H1 (cell line): ENCODE data around the gene ZACN. TPM values are rescaled to one million over a fixed set of nuclear protein-coding genes. Genes with fewer than 3 reads are reported as not detected.
A peak's percentile ranks its signal among the peaks of the same experiment; 100 is the strongest.

ENCODE experiments used
- CTCF ChIA-PET: fragments of 300-600 bp; sonication (Branson Sonifier 250); formaldehyde crosslinking; loops from one replicate; lab custom pipeline; 2021; ENCODE audit not compliant: partially characterized antibody; lab: Charles Lee
- POLR2A ChIA-PET: fragments of 300-600 bp; sonication (Branson Sonifier 250); formaldehyde crosslinking; loops from one replicate; lab custom pipeline; 2021; ENCODE audit warnings: inconsistent platforms; ENCODE audit not compliant: partially characterized antibody; lab: Charles Lee
- DNase-seq, 2 experiments: peaks; one replicate each; pipeline versions ENCODE4 v3.0.0 to v3.0.0-alpha.2; 2010 to 2022; ENCODE audit warnings: low spot score in 2 of 2, low read depth in 1 of 2, mixed read lengths in 1 of 2
- FAIRE-seq: peaks from 2 replicates; lab custom pipeline; 2011; peaks lifted over from hg19 to GRCh38; lab: Jason Lieb, UNC
- H2AFZ ChIP-seq: 2 replicates; pipeline ENCODE4 v1.8.1; 2012; ENCODE audit warnings: low read length, inconsistent platforms
- H2AK5ac ChIP-seq: 2 replicates; pipeline ENCODE4 v1.6.1; 2013; ENCODE audit warnings: low read depth, low read length
- H2BK120ac ChIP-seq: replicated peaks from 2 replicates; pipeline ENCODE3; 2013; ENCODE audit warnings: low read depth, low read length, inconsistent platforms
- H2BK12ac ChIP-seq: 2 replicates; pipeline ENCODE4 v1.6.1; 2013; ENCODE audit warnings: low read depth, low read length
- H2BK15ac ChIP-seq: 2 replicates; pipeline ENCODE4 v1.6.1; 2013; ENCODE audit warnings: low read length
- H2BK20ac ChIP-seq: 2 replicates; pipeline ENCODE4 v1.6.1; 2013; ENCODE audit warnings: low read length
- H2BK5ac ChIP-seq: 2 replicates; pipeline ENCODE4 v1.6.1; 2013; ENCODE audit warnings: low read depth, low read length
- H3K14ac ChIP-seq: 2 replicates; pipeline ENCODE4 v1.6.1; 2013; ENCODE audit warnings: inconsistent platforms; ENCODE audit not compliant: insufficient read length
- H3K18ac ChIP-seq: 2 replicates; pipeline ENCODE4 v1.6.1; 2013; ENCODE audit warnings: low read length; ENCODE audit errors: extremely low read depth
- H3K23ac ChIP-seq: 2 replicates; pipeline ENCODE4 v1.6.1; 2013; ENCODE audit warnings: inconsistent platforms; ENCODE audit not compliant: insufficient read length
- H3K23me2 ChIP-seq: 2 replicates; pipeline ENCODE4 v1.6.1; 2013; ENCODE audit warnings: low read depth, low read length
- H3K27ac ChIP-seq: 2 replicates; pipeline ENCODE4 v1.6.1; 2011; ENCODE audit warnings: low read depth, low read length, inconsistent platforms
- H3K27me3 ChIP-seq, 4 experiments: replicated peaks in 1 of 4; 1 replicate in 1 of 4; 2 replicates in 3 of 4; pipeline versions ENCODE4 v1.6.1 to v1.8.1; 2011 to 2013; ENCODE audit warnings: low read length in 3 of 4, mild to moderate bottlenecking in 3 of 4, inconsistent platforms in 2 of 4, mixed read lengths in 2 of 4, moderate library complexity in 1 of 4; ENCODE audit not compliant: control insufficient read depth in 3 of 4, insufficient read depth in 3 of 4; ENCODE audit errors: extremely low read depth in 1 of 4
- H3K36me3 ChIP-seq, 4 experiments: 2 replicates each; pipeline versions ENCODE4 v1.6.1 to v1.8.1; 2011 to 2013; ENCODE audit warnings: mild to moderate bottlenecking in 4 of 4, low read length in 3 of 4, moderate library complexity in 2 of 4, control low read depth in 1 of 4, inconsistent platforms in 1 of 4; ENCODE audit not compliant: insufficient read depth in 4 of 4, control insufficient read depth in 2 of 4
- H3K4ac ChIP-seq: replicated peaks from 2 replicates; pipeline ENCODE3; 2013; ENCODE audit warnings: low read length, low read depth, mixed read lengths, inconsistent platforms; ENCODE audit not compliant: insufficient read length
- H3K4me1 ChIP-seq, 4 experiments: replicated peaks in 1 of 4; 1 replicate in 1 of 4; 2 replicates in 3 of 4; pipeline versions ENCODE4 v1.6.1 to v1.8.1; 2011 to 2013; ENCODE audit warnings: low read length in 3 of 4, inconsistent platforms in 2 of 4, mixed read lengths in 1 of 4; ENCODE audit not compliant: insufficient read depth in 4 of 4, control insufficient read depth in 3 of 4
- H3K4me2 ChIP-seq, 2 experiments: 2 replicates each; pipeline versions ENCODE4 v1.6.1 to v1.8.1; 2011 to 2013; ENCODE audit warnings: low read depth in 2 of 2, low read length in 2 of 2, control low read depth in 1 of 2, inconsistent platforms in 1 of 2, mild to moderate bottlenecking in 1 of 2; ENCODE audit not compliant: insufficient read depth in 1 of 2
- H3K4me3 ChIP-seq, 4 experiments: fragments of 200-600, 300-600 bp in 1 of 4; sonication (generic), shearing (Covaris generic), sonication (Bioruptor Twin) in 1 of 4; 2 replicates each; pipeline versions ENCODE4 v1.5.1 to v1.8.1; 2011 to 2016; ENCODE audit warnings: low read length in 4 of 4, low read depth in 3 of 4, control low read depth in 2 of 4, inconsistent platforms in 2 of 4, mild to moderate bottlenecking in 2 of 4, mixed read lengths in 1 of 4, moderate library complexity in 1 of 4; ENCODE audit not compliant: insufficient read depth in 2 of 4; ENCODE audit errors: extremely low read depth in 1 of 4
- H3K56ac ChIP-seq: replicated peaks from 2 replicates; pipeline ENCODE3; 2013; ENCODE audit warnings: low read depth, mild to moderate bottlenecking, mixed read lengths, low read length, inconsistent platforms; ENCODE audit not compliant: insufficient read length
- H3K79me1 ChIP-seq: 2 replicates; pipeline ENCODE4 v1.6.1; 2013; ENCODE audit warnings: low read depth, low read length, control low read depth
- H3K79me2 ChIP-seq, 2 experiments: 2 replicates each; pipeline versions ENCODE4 v1.6.1 to v1.8.1; 2012 to 2013; ENCODE audit warnings: low read length in 2 of 2, mild to moderate bottlenecking in 2 of 2, inconsistent platforms in 1 of 2; ENCODE audit not compliant: insufficient read depth in 2 of 2, control insufficient read depth in 1 of 2
- H3K9ac ChIP-seq, 4 experiments: replicated peaks in 1 of 4; 1 replicate in 1 of 4; 2 replicates in 3 of 4; pipeline versions ENCODE4 v1.6.1 to v1.8.1; 2011 to 2013; ENCODE audit warnings: low read depth in 3 of 4, low read length in 3 of 4, control low read depth in 2 of 4, mild to moderate bottlenecking in 2 of 4, moderate library complexity in 2 of 4, inconsistent platforms in 1 of 4; ENCODE audit errors: extremely low read depth in 1 of 4
- H3K9me3 ChIP-seq, 2 experiments: 2 replicates each; pipeline versions ENCODE4 v1.6.1 to v1.8.1; 2012 to 2013; ENCODE audit warnings: mild to moderate bottlenecking in 2 of 2, moderate library complexity in 2 of 2, control low read depth in 1 of 2, inconsistent platforms in 1 of 2, low read depth in 1 of 2, low read length in 1 of 2, mixed read lengths in 1 of 2; ENCODE audit not compliant: insufficient read depth in 2 of 2
- H4K20me1 ChIP-seq, 2 experiments: replicated peaks in 1 of 2; 2 replicates each; pipeline versions ENCODE3 to v1.8.1; 2011 to 2013; ENCODE audit warnings: inconsistent platforms in 2 of 2, low read length in 2 of 2, mild to moderate bottlenecking in 1 of 2; ENCODE audit not compliant: insufficient read depth in 2 of 2, control insufficient read depth in 1 of 2
- H4K5ac ChIP-seq: 2 replicates; pipeline ENCODE4 v1.6.1; 2013; ENCODE audit warnings: low read length, low read depth, mixed read lengths, inconsistent platforms; ENCODE audit not compliant: insufficient read length
- H4K8ac ChIP-seq: 2 replicates; pipeline ENCODE4 v1.8.0; 2013; ENCODE audit warnings: mild to moderate bottlenecking, moderate library complexity, low read length, inconsistent platforms; ENCODE audit not compliant: insufficient read depth; ENCODE audit errors: extremely low read depth
- H4K91ac ChIP-seq: replicated peaks from 2 replicates; pipeline ENCODE3; 2013; ENCODE audit warnings: low read length, mixed read lengths, inconsistent platforms; ENCODE audit not compliant: insufficient read length
- ATF2 ChIP-seq: IDR thresholded peaks from 2 replicates; pipeline ENCODE4 v1.6.1; 2012; ENCODE audit warnings: low read length, inconsistent platforms
- BRCA1 ChIP-seq: IDR thresholded peaks from 2 replicates; pipeline ENCODE4 v1.6.1; 2012; ENCODE audit warnings: low read depth, low read length, improper control_type of control experiment
- HDAC2 ChIP-seq, 2 experiments: fragments of 300-600 bp in 1 of 2; sonication (generic) in 1 of 2; IDR thresholded peaks; 2 replicates each; pipeline ENCODE4 v1.6.1; 2011 to 2012; ENCODE audit warnings: low read depth in 2 of 2, low read length in 2 of 2, mild to moderate bottlenecking in 2 of 2, moderate library complexity in 2 of 2, borderline replicate concordance in 1 of 2, inconsistent platforms in 1 of 2
- KDM4A ChIP-seq: IDR thresholded peaks from one replicate; pipeline ENCODE4 v1.7.1; 2012; ENCODE audit warnings: low read depth, mild to moderate bottlenecking, moderate library complexity, low read length, inconsistent platforms; ENCODE audit not compliant: severe bottlenecking
- SUZ12 ChIP-seq: fragments of 200-600 bp; sonication (generic); IDR thresholded peaks from 2 replicates; pipeline ENCODE4 v1.6.1; 2012; ENCODE audit warnings: mild to moderate bottlenecking, inconsistent platforms, low read length, moderate library complexity, mixed read lengths
- ZNF274 ChIP-seq: IDR thresholded peaks from 2 replicates; pipeline ENCODE4 v1.7.0; 2012; ENCODE audit warnings: low read length, borderline replicate concordance; ENCODE audit errors: extremely low read depth
- WGBS, 2 experiments: shearing (Covaris generic) in 1 of 2; methylation state at CpG; one replicate each; pipeline versions ENCODE4 v1.1.6 to v1.1.7; 2013 to 2015; ENCODE audit warnings: low lambda C conversion rate in 2 of 2, mixed read lengths in 2 of 2, inconsistent platforms in 1 of 2, low coverage in 1 of 2, missing lambda C conversion rate in 1 of 2; ENCODE audit not compliant: insufficient replicate concordance in 2 of 2, insufficient coverage in 1 of 2, insufficient read length in 1 of 2; ENCODE audit errors: extremely low coverage in 1 of 2, missing lambda C conversion rate in 1 of 2; 5-methylcytosine and 5-hydroxymethylcytosine counted together
- polyA plus RNA-seq, 7 experiments: library from polyadenylated mRNA; depleted of rRNA in 3 of 7; stranded (reverse) in 5 of 7; unstranded in 2 of 7; fragments of >200 nt in 5 of 7; fragments of 200-250 nt in 2 of 7; gene quantifications; 1 replicate in 5 of 7; 2 replicates in 1 of 7; 4 replicates in 1 of 7; pipeline versions ENCODE4 v1.2.1 to v1.2.3, GENCODE V29; 2011 to 2013; ENCODE audit warnings: missing spikeins in 2 of 7, mixed read lengths in 2 of 7
- total RNA-seq: library from RNA; stranded (reverse); fragmentation: NEBNext Ultra II Directional; extraction: Animal tissue kit (Norgen Biotek cat#: 25700); gene quantifications from 2 replicates; pipeline ENCODE4 v1.2.1, GENCODE V29; 2021

The ZACN gene
- total and polyA plus RNA-seq, 2 of the 8 experiments (the other 6 are each of a cell fraction or from before 2014, with no cell fraction given): 0.26 TPM; not detected in 1

- 7% methylated on average over 69 of the region's 92 CpGs; no CpG with 5 or more reads in 1 of the 2 experiments for WGBS, 2 experiments
- ChIA-PET POLR2A (interaction anchor here (0.9 to 2.9 kb wide), 8 partner anchors 11 to 295 kb away, joined by 3 to 10 read pairs (median 4); partner anchors contain the start of gene EXOC7), CTCF (interaction anchor here (0.9 to 2.3 kb wide), 15 partner anchors 9 to 213 kb away, joined by 3 to 9 read pairs (median 4); partner anchors contain the start of genes CDK3 and EXOC7)
- H3K79me1 ChIP-seq: peaks cover 6% of the 10 kb centered on the region; the same call in 1 of the 2 replicates
- H3K56ac ChIP-seq: no peak within 1 kb of the TSS
- no peak within 1 kb of the TSS; the same call in 1 of the 2 replicates for H3K18ac ChIP-seq
- H4K5ac ChIP-seq: no peak within 1 kb of the TSS
- H3K23ac ChIP-seq: no peak within 1 kb of the TSS
- peaks cover 25% of the 10 kb centered on the region for H3K23me2 ChIP-seq
- no peak within 1 kb of the TSS; the same call in 1 of the 2 replicates for H2AFZ ChIP-seq
- H3K14ac ChIP-seq: no peak within 1 kb of the TSS
- no peak within 1 kb of the TSS for H2BK120ac ChIP-seq
- H4K8ac ChIP-seq: no peak within 1 kb of the TSS; the same call in 1 of the 2 replicates
- H3K4me2 ChIP-seq: peak within 1 kb of the TSS; percentile 77 to 79
- H4K91ac ChIP-seq: no peak within 1 kb of the TSS
- peak within 1 kb of the TSS; percentile 81; the same call in 1 of the 2 replicates for H2BK15ac ChIP-seq
- no peak within 1 kb of the TSS for H2BK5ac ChIP-seq
- peak within 1 kb of the TSS; percentile 29; the same call in 1 of the 2 replicates for H2BK12ac ChIP-seq
- H3K36me3 ChIP-seq: no peaks in the 10 kb centered on the region; a peak in 1 of 8 replicates
- no peak within 1 kb of the TSS for H3K4ac ChIP-seq
- H3K9ac ChIP-seq: no peak within 1 kb of the TSS; a peak in 1 of 7 replicates
- no peak within 1 kb of the TSS for H3K27ac ChIP-seq
- H3K4me3 ChIP-seq: peak within 1 kb of the TSS; percentile 21 to 60 (median 40)
- peaks cover 54 to 68% (median 66%) of the 10 kb centered on the region in 4 experiments for H3K27me3 ChIP-seq
- H2AK5ac ChIP-seq: no peak within 1 kb of the TSS
- peak in 1 of 2 experiments; percentile 80 for DNase-seq
- H3K79me2 ChIP-seq: peaks cover 3 to 23% of the 10 kb centered on the region in 2 experiments
- H3K9me3 ChIP-seq: no peaks in the 10 kb centered on the region
- peaks cover 2 to 17% of the 10 kb centered on the region in 2 experiments for H4K20me1 ChIP-seq
- no peak for FAIRE-seq
- peaks cover 0 to 45% (median 28%) of the 10 kb centered on the region in 4 experiments; a peak in 6 of 7 replicates for H3K4me1 ChIP-seq
- peak within 1 kb of the TSS; percentile 48 for H2BK20ac ChIP-seq
- peak; percentile 73 for TF ChIP-seq KDM4A
- no peak for TF ChIP-seq ATF2
- TF ChIP-seq ZNF274: no peak
- no peak for TF ChIP-seq BRCA1
- no peak for TF ChIP-seq HDAC2 (IDR thresholded peaks at IDR 0.05; ENCODE audit: borderline replicate concordance in 1 of 2, low read depth in 2 of 2, low read length in 2 of 2)
- TF ChIP-seq SUZ12: peak; percentile 51
These were observed 4.3 kb upstream of the ZACN start, which contains the start of gene GALR2 for GRCh38 chr17:76074390-76075363. Gene GALR2, plus strand, starts transcription at chr17:76074781. Its CDS starts 103 bp downstream, at chr17:76074884.
